ENCODE results near the gene PODNL1. TPM values are rescaled to one million over a fixed set of nuclear protein-coding genes. Genes with fewer than 3 reads are reported as not detected.

Gene PODNL1
- polyA plus RNA-seq (ENCODE audit: insufficient read depth in 1 of 5, insufficient read length in 5 of 5, low replicate concordance in 1 of 5), result 1 to 10 TPM; 1.2 to 2.3 (median 1.7) TPM
- long read RNA-seq, donor 1, result 0 reads
- long read RNA-seq, donor 2, result 0 reads
- long read RNA-seq, donor 3, partial matches to known transcripts, result 18 of 24 reads
- long read RNA-seq, donor 3, other reads (novel, unspliced or antisense), result 6 of 24 reads
- long read RNA-seq, donor 4, partial matches to known transcripts, result 0 of 1 reads
- long read RNA-seq, donor 4, other reads (novel, unspliced or antisense), result 0 of 1 reads
- long read RNA-seq, donor 5, partial matches to known transcripts, result 5 of 5 reads
- long read RNA-seq, donor 5, other reads (novel, unspliced or antisense), result 0 of 5 reads
- long read RNA-seq, donor 6, result 0 reads
- long read RNA-seq, donor 7, partial matches to known transcripts, result 0 of 1 reads
- long read RNA-seq, donor 7, other reads (novel, unspliced or antisense), result 0 of 1 reads
- long read RNA-seq, donor 8, result 0 reads

GRCh38 chr19:13938301-13939064, at the start of gene PODNL1:
PODNL1 (minus strand) TSS chr19:13938417; CDS start chr19:13938181, 236 bp downstream.
- peak in 1 of 2 donors; percentile 44 for DNase-seq

- no peak for DNase-seq
These were observed 49.1 kb upstream of the PODNL1 start for GRCh38 chr19:13987101-13987890.

GRCh38 chr19:13986348-13986904, 48.2 kb upstream of the PODNL1 start:
- DNase-seq, result peak; percentile 64 to 66

GRCh38 chr19:13985771-13986347, 47.6 kb upstream of the PODNL1 start:
- no peak for DNase-seq

- DNase-seq, result no peak
These were observed 46.9 kb upstream of the PODNL1 start for GRCh38 chr19:13984875-13985741.

GRCh38 chr19:13984186-13984585, 46.0 kb upstream of the PODNL1 start:
- no peak for DNase-seq

GRCh38 chr19:13983213-13983889, 45.1 kb upstream of the PODNL1 start:
- DNase-seq, result no peak

- no peak for DNase-seq
These were observed 44.6 kb upstream of the PODNL1 start for GRCh38 chr19:13982773-13983172.

- DNase-seq, result no peak
These were observed 43.8 kb upstream of the PODNL1 start for GRCh38 chr19:13981988-13982501.

GRCh38 chr19:13981467-13981866, 43.2 kb upstream of the PODNL1 start:
- no peak for DNase-seq

- no peak for DNase-seq
These were observed 42.8 kb upstream of the PODNL1 start for GRCh38 chr19:13981021-13981420.

- no peak for DNase-seq
These were observed 42.1 kb upstream of the PODNL1 start for GRCh38 chr19:13980340-13980739.

- no peak for DNase-seq
These were observed 41.5 kb upstream of the PODNL1 start for GRCh38 chr19:13979686-13980085.

GRCh38 chr19:13979244-13979615, 41.0 kb upstream of the PODNL1 start:
- no peak for DNase-seq

GRCh38 chr19:13978351-13979243, 40.4 kb upstream of the PODNL1 start:
- peak; percentile 75 for DNase-seq

- no peak for DNase-seq
These were observed 39.6 kb upstream of the PODNL1 start for GRCh38 chr19:13977803-13978202.

- no peak for DNase-seq
These were observed 38.2 kb upstream of the PODNL1 start for GRCh38 chr19:13976446-13976845.

- DNase-seq, result no peak
These were observed 37.7 kb upstream of the PODNL1 start for GRCh38 chr19:13975870-13976269.

All from right lung (tissue), 10 donors.